HG03045 (cell line): ENCODE data around the gene TIMMDC1.
A peak's percentile ranks its signal among the peaks of the same experiment; 100 is the strongest.
"Not testable (repeated sequence)": the region's sequence is repeated elsewhere in the genome, so short reads cannot be mapped to it uniquely, and the experiment has no call there.

Experiments used
- ATAC-seq: cut with Tn5 transposase; IDR thresholded peaks from one replicate; pipeline ENCODE4 v1.9.1; 2021; ENCODE audit warnings: mild to moderate bottlenecking, moderate library complexity; ENCODE audit not compliant: unreplicated experiment

Gene TIMMDC1

GRCh38 chr3:119553823-119554415 is 55.6 kb downstream of the TIMMDC1 start:
- no peak for ATAC-seq

GRCh38 chr3:119555309-119555735 is 57.0 kb downstream of the TIMMDC1 start:
- no peak for ATAC-seq

DNA sequence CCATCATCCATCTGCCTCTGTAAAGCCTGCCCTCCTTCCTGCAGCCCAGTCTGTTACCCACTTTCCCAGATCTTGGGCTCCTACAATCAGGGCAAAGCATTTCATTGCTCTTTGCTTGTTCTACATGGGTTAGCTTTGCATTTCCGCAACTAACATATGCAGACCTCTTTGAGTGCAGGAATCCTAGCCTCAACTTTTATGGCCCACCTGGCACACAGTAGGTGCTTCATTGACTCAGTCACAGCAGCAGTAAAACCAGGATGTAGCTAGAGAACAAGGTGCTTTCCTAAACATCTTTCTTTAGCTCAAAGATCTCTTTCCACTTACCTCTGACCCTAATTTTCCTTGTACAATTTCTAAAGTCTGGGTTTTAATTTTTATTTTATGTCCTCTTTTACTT is 57.6 kb downstream of the TIMMDC1 start:
- ATAC-seq, result no peak

DNA sequence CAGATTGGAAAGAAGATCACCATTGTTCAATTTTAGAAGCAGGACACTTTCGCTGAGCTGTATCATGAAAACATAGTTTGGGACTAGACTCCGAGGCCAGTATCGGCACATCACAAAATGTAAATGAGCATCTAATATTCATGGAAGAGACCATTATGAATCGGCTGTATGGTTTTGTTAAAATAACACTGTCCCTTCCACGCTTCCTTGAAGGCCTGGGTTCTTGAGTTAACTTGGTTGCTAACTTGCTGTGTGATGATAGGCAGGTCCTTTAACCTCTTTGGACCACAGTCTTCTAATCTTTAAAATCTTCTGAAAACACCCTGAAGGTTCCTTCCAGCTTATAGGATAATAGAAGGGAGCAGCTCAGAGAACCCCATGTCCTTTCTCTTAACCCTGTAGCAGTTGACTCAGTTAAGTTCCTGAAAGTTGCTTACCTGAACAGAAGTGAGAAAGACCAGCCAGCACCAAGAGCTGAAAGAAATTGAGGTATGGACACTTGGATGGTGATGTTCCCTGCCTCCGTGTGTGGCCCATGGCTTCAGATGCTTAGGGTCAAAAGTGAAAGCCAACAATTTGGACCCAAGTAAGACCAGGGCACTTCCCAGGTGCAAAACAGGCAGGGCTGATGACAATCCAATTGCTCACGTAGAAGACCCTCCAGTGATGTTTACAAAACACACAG is 59.0 kb downstream of the TIMMDC1 start:
- ATAC-seq, result no peak

GRCh38 chr3:119557877-119558269 is 59.5 kb downstream of the TIMMDC1 start:
- no peak for ATAC-seq

GRCh38 chr3:119558626-119559317 is 60.4 kb downstream of the TIMMDC1 start:
- ATAC-seq, result no peak

DNA sequence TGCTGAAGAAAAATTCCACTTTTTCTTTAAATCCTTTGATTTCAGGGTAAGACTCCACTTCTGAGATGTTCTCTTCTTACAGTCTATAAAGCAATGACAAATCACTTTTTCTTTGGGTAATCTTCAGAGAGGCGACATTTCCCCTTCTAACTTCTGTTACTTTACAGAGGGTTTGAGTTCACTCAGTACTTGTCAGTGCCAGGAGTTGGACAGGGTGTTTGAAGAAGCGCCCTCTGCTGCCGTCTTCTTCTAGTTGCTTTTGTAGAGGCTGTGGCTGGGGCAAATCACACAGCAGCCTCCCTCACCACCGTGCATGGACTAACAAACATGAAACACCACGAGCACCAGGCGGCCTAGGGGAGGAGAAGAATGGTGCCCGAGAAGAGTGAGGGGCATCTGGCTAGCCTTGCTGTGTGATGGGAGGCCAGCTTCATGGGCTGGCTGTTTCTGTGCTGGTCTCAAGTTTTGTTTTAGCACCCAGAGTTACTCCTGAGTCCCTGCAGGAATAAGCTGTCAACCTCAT is 61.2 kb downstream of the TIMMDC1 start, which contains the start of gene CD80:
Gene CD80, minus strand, starts transcription at position 174 of the 523 bp plus-strand sequence. CDS start 1,886 bp downstream, outside the sequence.
- ATAC-seq, result peak; percentile 60

GRCh38 chr3:119560160-119560559 is 61.8 kb downstream of the TIMMDC1 start:
- no peak for ATAC-seq

GRCh38 chr3:119562307-119562961 is 64.1 kb downstream of the TIMMDC1 start:
- peak; percentile 77 for ATAC-seq

- not testable (repeated sequence) for ATAC-seq
Measured at GRCh38 chr3:119563334-119563733, 65.0 kb downstream of the TIMMDC1 start.

- ATAC-seq, result no peak
Measured at GRCh38 chr3:119569156-119569555, 70.8 kb downstream of the TIMMDC1 start.

- ATAC-seq, result no peak
Measured at GRCh38 chr3:119570229-119570628, 71.9 kb downstream of the TIMMDC1 start.

- no peak for ATAC-seq
Measured at GRCh38 chr3:119571230-119571629, 72.9 kb downstream of the TIMMDC1 start.

- ATAC-seq, result no peak
Measured at GRCh38 chr3:119571688-119572087, 73.3 kb downstream of the TIMMDC1 start.
